Measurements from ENCODE around the gene SKI.

The SKI gene

DNA sequence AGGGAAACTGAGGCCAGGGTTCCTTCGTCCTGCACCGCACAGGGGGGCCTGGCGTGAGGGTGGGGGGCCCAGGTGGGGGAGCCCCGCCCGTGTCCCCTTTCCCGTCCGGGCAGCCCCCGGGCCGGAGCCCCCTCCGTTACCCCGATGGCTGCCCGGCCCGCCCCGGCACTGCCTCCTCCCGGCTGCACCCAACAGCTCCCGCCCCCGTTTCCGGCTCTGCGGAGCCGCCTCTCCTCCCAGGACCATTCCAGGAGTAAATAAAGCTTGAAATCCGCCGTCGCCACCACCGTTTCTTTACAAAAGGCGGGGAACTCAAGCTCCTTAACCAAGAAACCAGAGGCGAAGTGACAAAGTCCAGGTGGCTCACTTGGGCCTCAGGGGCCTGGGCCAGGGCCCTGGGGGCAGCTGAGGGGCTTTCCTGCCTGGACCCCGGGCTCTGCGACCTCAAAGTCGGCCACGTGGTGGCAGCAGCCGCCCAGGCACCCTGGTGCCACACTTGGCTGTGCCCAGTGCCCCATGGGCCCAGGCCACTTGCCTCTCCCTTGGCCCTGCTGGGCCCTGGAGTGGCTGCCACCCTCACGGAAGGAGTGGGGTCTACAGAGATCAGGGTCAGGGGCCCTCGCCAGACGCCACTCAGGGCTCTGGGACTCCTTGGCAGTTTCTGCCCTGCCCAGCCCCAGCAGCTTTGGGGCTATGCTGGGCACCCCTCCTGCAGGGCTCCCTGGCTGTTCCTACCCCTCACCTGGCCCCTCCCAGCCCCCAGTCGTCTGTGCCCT, 33.0 kb upstream of the SKI start:
- peak; percentile 93 for DNase-seq

DNA sequence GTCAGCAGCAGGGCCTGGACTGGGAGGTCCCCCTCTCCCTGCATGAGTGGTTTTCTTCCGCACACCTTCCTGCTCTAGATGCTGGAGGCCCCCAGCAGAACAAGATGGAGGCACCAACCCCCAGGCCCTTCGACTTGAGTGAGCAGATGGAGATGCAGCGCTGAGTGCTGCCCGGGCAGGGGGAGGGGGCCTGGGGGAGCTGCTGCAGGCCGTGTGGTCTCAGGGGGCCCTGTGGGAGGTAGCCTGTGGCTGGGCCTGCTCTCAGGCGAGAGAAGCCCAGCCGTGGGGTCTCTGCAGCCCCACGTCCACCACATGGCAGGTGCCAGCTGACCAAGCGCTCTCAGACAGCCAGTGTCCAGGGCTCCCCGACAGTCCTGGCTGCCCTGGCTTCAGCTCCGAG, 32.3 kb upstream of the SKI start:
- no peak for DNase-seq

DNA sequence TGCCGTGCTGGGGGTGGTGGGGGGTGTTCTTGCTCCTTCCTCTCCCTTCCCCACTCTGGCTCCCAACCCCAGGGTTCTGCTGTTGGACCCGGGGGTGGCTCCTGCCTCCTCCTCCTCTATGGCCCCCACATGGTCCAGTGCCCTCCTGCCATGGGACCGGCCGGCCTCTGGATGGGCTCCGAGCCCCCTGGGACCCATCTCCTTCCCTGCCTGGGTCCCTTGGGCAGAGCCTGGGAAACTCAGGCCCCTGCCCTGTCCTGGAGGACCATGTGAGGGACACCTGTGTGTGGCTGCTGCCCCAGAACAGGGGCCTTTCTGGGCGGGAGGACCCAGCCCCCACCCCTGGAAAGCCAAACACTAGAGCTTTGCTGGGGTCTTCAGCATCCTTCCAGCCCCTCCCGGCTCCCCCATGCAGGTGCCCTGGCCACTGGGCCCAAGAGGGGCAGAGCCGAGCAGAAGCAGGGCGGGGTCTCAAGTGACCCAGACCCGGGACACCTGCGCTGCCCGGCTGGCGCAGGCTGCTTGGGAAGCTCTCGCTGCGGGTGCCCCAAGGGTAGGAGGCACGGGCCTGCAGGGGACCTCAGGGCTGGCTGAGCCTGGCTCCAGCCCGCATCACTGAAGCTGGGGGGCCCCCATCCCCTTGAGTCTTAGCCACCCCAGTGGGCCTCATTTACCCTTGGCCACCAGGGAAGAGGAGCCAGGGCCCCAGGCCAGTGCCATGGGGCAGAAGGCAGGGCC, 31.0 kb upstream of the SKI start:
- no peak for DNase-seq

GRCh38 chr1:2197707-2198165, 30.4 kb upstream of the SKI start:
- no peak for DNase-seq

DNA sequence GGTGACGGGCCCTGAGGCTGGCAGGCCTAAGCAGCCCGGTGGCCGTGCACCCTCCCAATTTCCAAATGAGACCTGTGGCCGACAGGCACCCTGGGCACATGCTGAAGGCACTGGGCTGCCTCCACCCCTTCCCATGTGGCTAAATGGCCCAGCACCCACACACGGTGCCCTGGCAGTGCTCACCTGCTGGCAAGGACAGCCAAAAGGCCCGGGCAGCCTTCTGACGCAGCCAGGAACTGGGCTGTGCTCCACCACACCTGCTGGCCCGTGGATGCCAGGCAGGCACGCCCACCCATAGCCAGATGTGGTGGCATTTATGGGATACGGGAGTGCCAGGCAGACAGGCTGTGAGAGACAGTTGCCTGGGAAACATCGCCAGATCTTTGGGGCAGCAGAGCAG, 29.5 kb upstream of the SKI start:
- DNase-seq, result no peak

DNA sequence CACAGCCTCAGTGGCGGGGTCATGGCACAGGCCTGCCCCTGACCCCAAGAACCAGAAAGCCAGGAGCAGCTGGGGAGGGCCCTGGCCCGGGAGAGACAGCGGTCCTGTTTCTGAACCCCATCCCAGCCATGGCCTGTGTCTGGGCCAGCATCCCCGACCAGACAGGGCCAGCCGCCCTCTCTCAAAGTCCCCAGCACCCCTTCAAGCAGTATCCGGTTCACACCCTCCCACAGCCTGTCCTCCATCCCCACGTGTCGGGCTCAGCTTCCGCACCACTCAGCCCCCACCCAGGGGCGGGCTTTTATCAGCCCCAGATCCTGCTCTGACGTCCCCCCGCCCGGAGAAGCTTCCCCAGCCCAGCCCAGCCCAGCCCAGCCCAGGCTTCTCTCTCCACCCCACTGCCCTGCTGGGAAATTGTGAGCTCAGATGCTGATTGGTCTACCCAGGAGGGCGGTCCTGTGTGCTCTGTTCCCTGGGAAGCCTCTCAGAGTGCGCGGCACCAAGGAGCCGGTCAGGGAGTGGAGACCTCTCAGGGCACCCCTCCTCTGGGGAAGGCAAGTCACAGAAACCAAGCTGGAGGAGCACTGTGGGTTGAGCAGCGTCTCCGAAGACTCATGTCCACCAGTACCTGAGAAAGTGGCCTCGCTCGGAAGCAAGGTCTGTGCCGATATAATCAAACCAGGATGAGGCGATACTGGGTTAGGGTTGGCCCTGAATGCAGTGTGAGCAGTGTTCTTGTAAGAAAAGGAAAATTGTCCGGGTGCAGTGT, 28.9 kb upstream of the SKI start:
- DNase-seq, result peak; percentile 71

DNA sequence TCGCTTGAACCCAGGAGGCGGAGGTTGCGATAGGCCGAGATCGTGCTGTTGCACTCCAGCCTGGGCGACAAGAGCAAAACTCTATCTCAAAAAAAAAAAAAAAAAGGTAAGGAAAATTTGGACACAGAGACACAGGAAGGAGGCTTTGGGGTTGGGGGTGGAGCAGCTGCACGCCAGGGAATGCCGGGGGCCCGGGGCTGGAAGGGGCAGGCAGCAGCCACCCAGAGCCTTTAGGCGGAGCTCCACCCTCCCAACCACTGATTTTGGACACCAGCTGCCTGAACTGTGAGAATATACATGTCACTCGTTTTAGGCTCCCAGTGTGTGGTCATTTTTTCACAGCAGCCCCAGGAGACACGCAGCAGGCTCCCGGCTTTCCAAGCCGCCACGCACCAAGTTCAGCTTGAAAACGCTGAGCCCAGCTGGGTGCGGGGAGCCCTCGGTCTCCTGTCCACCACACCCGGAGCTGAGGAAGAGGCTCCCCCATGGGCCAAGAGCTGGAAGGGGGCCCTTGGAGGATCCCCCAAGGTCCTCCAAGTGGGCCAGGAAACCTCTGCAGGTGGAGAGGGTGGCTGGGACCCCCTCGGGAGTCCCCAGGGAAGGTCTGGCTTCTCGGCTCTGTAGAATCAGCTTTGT, 27.7 kb upstream of the SKI start:
- DNase-seq, result no peak

- DNase-seq, result no peak
These were observed 27.1 kb upstream of the SKI start for GRCh38 chr1:2201062-2201461.

DNA sequence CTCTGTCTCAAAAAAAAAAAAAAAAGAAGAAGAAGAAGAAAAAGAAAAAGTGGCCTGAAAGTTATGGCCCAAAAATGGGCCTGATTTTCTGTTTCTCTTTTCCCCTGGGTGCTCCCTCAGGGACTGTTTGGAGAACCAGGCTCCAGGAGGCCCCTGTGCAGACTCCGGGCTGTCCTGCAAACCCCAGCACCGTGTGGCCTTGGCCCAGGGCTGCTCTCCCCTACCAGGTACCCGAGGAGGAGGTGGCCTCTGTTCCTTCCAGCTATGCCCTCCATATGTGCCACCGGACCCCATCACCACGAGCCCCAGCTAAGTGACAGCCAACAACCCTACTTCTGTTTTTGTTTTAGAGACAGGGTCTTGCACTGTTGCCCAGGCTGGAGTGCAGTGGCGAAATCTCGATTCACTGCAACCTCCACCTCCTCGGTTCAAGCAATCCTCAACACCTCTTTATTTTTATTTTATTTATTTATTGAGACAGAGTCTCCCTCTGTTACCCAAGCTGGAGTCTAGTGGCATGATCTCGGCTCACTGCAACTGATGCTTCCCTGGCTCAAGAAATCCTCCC, 26.0 kb upstream of the SKI start:
- DNase-seq, result no peak

DNA sequence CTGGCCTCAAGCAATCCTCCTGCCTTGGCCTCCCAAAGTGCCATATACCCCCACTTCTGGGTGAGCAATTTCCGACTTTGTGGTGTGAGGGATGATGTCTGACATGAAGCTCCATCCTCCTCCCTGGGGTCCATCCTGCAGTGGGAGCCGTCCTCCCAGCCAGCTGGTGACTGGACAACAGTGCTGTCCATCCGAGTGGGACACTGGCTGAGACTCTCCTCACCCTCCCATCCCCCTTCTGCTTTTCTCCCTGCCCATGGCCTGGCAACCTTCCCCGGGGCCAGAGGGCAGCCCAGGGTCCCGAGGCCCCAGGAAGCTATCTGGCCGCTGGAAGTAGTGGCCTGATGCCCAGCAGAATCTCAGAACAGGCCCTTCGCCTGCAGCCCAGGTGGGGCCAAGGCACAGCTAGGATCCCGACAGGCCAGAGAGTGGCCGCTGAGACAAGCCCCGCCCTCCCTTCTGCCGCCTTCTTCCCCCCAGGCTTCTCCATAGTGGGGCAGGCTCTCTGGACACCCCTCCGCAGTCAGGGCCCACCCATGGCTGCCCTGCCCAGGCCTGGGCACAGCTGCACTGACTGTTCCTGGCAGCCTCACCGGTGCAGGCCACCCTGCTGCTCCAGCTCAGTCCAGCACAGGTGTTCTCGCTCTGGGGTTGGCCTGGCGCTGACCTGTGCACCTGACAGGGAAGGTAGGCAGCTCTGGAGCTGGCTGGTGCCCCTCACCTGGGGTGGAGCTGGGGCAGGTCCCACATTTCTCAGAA, 25.1 kb upstream of the SKI start:
- no peak for DNase-seq

DNA sequence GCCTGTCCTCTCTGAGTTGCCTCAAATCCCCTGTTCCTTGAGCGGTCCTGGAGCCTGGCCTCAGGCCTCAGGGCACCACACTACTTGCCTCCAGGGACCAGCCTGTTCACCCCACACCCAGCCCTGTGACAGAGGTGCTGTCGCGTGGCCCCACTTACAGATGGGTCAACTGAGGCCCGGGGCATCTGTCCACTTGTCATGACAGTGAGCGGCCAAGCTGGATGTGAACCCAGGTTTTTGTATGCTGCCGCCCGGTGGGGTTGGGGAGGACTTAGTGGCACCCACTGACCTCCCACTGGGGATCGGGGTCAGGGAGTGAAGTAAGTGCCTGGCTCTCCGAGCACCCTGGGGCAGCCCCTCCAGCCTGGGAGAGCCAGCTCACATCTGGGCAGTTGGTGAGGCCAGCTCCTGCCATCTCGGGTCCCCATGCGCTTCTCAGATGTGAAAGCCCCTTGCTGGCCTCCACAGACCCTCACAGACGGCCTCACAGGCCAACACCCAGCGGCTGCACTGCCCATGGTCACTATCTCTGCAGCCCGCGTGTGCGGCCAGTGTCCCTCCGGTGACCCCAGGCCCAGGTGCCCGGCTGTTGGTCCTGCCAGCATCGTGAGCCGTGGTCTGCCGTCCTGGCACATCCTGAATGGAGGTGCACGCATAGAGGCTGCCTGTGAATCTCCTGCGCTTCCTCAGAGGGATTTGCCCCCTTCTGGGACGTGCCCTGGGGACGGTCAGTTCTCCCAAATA, 24.3 kb upstream of the SKI start:
- no peak for DNase-seq

DNA sequence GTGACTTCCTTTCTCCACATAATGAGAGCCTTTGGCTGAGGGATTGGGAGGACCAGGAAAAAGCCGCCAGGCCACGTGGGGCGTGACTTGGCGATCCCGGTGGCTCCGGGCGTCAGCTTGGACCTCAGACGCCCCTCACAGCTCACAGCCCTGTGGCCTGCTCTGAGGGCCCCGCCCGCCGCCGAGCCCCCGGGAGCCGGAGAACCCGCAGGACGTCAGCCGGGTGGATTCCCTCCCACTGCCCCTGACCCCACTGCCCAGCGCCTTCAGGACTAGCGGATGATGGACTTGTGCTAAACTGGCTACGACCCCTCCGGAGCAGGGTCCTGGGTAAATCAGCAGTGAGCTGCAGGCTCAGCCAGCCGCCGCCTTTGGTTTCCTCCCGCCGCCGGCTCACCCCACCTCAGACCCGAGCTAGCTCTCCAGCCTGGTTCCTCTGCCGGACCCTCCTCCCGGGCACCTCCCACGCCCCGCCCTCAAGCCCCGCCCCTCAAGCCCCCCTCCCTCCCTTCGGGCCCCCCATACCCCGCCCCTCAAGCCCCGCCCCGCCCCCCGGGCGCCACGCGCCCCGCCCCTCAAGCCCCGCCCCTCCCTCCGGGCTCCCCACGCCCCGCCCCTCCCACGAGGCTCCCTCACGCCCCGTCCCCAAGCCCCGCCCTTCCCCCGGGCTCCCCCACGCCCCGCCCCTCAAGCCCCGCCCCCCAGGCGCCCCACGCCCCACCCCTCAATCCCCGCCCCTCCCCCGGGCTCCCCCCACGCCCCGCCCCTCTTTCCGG, 23.5 kb upstream of the SKI start:
- no peak for DNase-seq

DNA sequence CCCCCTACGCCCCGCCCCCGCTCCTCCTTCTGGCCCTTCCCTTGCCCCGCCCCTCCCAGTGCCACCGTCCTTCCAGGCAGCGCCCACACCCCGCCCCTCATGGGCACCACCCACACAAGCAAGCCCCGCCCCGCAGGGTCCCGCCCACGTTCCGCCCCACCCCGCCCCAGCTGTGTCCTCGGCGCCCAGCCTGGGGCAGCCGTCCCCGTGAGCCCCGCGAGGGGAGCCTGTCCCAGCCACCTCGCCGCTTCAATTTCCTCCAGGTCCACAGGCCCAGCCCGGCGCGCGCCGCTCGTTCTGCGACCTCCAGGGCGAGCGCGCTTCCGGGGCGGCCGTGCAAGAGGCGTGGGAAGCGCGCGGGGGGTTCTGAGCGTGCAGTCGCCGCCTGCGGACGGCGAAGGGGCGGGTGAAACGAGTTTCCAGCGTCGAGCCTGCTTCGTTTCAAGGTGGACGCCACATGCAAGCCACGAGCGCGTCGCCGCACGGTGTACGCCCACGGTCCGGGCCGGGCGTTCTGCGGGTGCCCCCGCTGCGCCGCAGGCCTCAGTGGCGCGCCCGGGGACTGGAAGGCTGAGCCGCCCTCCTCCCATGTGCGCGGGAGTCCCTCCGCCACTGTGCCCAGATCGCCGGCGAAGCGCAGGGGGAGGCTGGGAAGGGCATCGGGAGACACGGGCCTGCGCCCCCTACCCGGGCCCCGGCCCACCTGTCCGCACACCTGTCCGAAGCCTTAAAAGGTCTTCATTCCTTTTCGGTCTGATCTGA, 22.7 kb upstream of the SKI start:
- DNase-seq, result peak; percentile 95

- no peak for DNase-seq
These were observed 21.2 kb upstream of the SKI start for GRCh38 chr1:2206813-2207487.

DNA sequence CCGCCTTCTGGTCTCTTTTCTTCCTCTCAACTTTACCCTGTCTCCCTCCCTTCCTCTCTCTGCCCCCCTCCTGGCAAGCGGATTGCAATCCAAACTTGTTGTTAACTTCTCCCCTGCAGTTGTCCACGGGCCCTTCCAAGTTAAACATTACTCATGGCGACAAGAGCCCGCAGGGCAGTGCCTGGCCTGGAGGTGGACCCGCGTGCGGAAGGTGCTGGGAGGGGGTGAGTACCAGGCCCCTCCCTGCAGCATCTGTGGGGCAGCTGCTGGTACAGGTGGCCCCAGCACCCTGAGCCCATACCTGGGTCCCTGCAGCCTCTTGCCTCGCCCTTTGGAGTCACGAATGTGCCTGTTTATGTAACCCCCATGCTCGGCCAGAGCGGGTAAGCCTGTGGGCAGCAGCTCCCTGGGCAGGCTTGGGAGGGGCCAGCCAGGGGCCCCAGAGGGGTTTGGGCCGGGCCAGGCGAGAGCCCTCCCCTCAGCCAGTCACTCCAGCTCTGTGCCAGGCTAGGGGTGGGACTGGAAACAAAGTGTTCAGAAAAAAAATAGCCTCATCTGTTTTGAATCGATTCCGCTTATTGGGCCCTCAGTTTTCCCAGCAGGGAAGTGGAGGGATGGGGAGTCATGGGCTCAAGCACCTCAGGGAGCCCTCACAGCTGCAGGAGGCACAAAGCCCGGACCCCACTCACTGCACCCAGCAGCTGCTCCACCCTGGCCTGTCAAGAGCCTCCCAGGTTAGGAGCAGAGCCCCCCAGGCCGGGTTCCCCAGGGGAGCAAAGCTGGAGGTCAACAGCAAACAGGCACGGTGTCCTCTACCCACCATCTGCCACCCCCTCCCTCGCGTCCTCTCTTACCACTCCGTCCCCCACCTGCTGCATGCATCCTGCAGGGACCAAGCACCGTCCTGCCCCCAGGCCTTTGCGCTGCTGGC, 19.5 kb upstream of the SKI start:
- no peak for DNase-seq

GRCh38 chr1:2209400-2210083, 18.6 kb upstream of the SKI start:
- no peak for DNase-seq

DNA sequence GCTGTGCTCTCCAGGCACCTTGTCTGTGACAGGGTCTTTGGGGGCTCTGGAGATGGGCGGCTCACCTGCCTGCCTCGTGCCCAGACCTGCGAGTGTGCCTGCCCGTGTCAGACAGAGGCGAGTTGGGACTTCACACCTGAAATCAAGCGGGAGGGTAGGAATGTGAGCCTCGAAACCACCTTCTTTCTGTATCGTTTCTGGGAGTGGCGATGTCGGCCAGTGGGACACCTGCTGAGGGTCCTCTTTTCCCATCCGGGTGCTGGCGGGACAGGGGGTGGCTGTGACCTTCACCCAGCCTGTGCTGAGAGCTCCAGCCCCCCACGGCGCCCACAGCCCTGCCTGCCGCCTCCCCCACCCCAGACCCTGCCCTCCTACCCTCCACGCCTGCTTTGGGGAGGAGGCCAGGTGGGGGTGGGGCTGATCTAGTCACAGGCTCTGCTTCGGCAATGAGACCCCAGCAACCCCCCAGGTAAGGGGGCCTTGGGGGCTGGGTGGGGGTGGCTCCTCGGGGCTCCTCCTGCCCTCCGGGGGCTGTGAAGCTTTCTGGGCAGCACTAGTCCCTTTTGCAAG, 17.9 kb upstream of the SKI start:
- no peak for DNase-seq

Data from activated T-cell treated with anti-CD3 and anti-CD28 coated beads, Interleukin-2, amount 50 U/mL, for 1 hour (primary cell).